Kidney (tissue), 14 donors: Measurements from ENCODE around the gene CAMK1G. TPM values are rescaled to one million over a fixed set of nuclear protein-coding genes. Genes with fewer than 3 reads are reported as not detected.

ENCODE experiments used
- DNase-seq, 5 donors: peaks; one replicate each; pipeline ENCODE4 v3.0.0-alpha.2; 2013 to 2020
- FAIRE-seq: peaks from 2 replicates; lab custom pipeline; 2012; peaks lifted over from hg19 to GRCh38; lab: Jason Lieb, UNC
- H3K27ac ChIP-seq, 2 donors: one replicate each; pipeline ENCODE4 v1.7.0; 2013; ENCODE audit warnings: low read depth in 2 of 2, low read length in 2 of 2, inconsistent platforms in 1 of 2
- H3K27me3 ChIP-seq: one replicate; pipeline ENCODE4 v1.7.1; 2013; ENCODE audit warnings: low read length, inconsistent platforms; ENCODE audit not compliant: control insufficient read depth, insufficient read depth
- H3K36me3 ChIP-seq, 3 donors: one replicate each; pipeline versions ENCODE4 v1.7.0 to v1.7.1; 2013; ENCODE audit warnings: low read length in 3 of 3, control low read depth in 1 of 3, inconsistent platforms in 1 of 3; ENCODE audit not compliant: insufficient read depth in 3 of 3, control insufficient read depth in 2 of 3
- H3K4me1 ChIP-seq, 3 donors: one replicate each; pipeline versions ENCODE4 v1.7.0 to v1.7.1; 2013; ENCODE audit warnings: low read length in 3 of 3, inconsistent platforms in 1 of 3, low read depth in 1 of 3; ENCODE audit not compliant: control insufficient read depth in 2 of 3, insufficient read depth in 2 of 3
- H3K4me3 ChIP-seq, 3 donors: one replicate each; pipeline versions ENCODE4 v1.7.0 to v1.8.1; 2013; ENCODE audit warnings: low read length in 3 of 3, control low read depth in 1 of 3, inconsistent platforms in 1 of 3
- H3K9ac ChIP-seq, 3 donors: one replicate each; pipeline versions ENCODE4 v1.7.0 to v1.7.1; 2013; ENCODE audit warnings: low read length in 3 of 3, control low read depth in 1 of 3, inconsistent platforms in 1 of 3
- H3K9me3 ChIP-seq, 3 donors: one replicate each; pipeline versions ENCODE4 v1.7.0 to v1.7.1; 2013; ENCODE audit warnings: low read length in 3 of 3, control low read depth in 1 of 3, inconsistent platforms in 1 of 3; ENCODE audit not compliant: control insufficient read depth in 2 of 3, insufficient read depth in 1 of 3
- intact Hi-C: fragments of 100-400 bp; cut with DNase I; formaldehyde crosslinking; loops from one replicate; pipeline ENCODE4 v1.11.1; 2022
- polyA plus RNA-seq: library from polyadenylated mRNA; stranded (reverse); fragments of 350-450 nt; fragmentation: Illumina TruSeq; extraction: RNeasy Lipid Tissue Mini Kit (QIAGEN cat#74804); gene quantifications from one replicate; pipeline ENCODE4 v1.2.3, GENCODE V29; 2014; ENCODE audit warnings: low read depth, low replicate concordance; ENCODE audit not compliant: insufficient read depth
- total RNA-seq: library from RNA; stranded (reverse); fragmentation: NEBNext Ultra II Directional; extraction: Animal tissue kit (Norgen Biotek cat#: 25700); gene quantifications from one replicate; pipeline ENCODE4 v1.2.1, GENCODE V29; 2021
- TF ChIP-seq, protein P1 (sequence below): IDR thresholded peaks from 3 replicates; pipeline ENCODE4 v1.5.1; 2012; ENCODE audit warnings: mild to moderate bottlenecking, moderate library complexity, borderline replicate concordance; ENCODE audit not compliant: insufficient read depth; ENCODE audit errors: extremely low read depth
- donor health status: control.
- donor health status: control.
- donor health status: control.
- donor health status: control.
- donor health status: control.
- donor health status: DM: yes; HTN: yes; CAD: no.
- donor health status: Normal renal cell carcinoma (clear cell type).

CAMK1G gene
- total and polyA plus RNA-seq, 2 donors from 2014 or later, result 1.4 to 5.5 TPM

DNA sequence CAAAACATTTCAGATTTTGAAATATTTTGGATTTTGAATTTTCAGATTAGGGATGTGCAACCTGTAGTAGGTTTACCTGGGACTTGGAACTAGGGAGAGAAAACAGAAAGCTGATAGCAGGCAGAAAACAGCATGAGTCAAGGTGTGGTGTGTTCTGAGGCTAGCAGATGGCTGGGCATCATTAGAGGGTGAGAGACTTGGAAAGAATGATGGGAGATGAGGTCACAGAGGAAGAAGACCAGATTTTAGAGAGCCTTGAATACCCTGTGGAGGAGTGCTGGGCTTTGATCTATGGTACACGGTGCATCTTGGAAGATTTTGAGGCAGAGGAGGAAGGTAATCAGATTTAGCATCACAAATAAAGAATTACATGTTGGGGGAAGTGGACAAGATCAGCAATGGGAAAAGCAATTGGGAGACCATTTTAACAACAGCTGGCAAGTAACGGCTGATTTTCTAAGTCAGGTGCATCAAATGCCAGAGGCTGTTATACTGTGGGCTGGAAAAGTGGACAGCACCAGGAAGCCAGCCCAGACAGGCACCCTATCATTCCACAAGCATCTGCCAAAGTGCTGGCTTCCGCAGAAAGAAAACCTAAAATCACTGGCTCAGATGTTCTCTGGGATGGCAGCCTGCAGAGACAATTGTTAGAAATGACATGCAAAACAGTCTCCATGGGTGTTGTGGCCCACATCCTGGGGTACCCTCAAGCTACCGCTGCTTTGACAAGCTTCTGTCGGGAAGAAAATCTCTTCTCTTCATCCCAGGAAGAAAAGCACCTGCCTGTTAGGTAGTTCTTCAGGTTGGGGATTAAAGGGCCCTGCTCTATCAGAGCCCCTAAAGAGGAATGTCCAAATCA is 30.9 kb upstream of the CAMK1G start:
- no peak overlapping the region for H3K4me3 ChIP-seq
- FAIRE-seq (no peak), DNase-seq (no peak)
- H3K9ac ChIP-seq, result no peak overlapping the region
- H3K9me3 ChIP-seq, result no peaks in the 10 kb centered on the region
- H3K27ac ChIP-seq, result no peak overlapping the region
- no peaks in the 10 kb centered on the region for H3K4me1 ChIP-seq
- TF ChIP-seq, protein P1, sequence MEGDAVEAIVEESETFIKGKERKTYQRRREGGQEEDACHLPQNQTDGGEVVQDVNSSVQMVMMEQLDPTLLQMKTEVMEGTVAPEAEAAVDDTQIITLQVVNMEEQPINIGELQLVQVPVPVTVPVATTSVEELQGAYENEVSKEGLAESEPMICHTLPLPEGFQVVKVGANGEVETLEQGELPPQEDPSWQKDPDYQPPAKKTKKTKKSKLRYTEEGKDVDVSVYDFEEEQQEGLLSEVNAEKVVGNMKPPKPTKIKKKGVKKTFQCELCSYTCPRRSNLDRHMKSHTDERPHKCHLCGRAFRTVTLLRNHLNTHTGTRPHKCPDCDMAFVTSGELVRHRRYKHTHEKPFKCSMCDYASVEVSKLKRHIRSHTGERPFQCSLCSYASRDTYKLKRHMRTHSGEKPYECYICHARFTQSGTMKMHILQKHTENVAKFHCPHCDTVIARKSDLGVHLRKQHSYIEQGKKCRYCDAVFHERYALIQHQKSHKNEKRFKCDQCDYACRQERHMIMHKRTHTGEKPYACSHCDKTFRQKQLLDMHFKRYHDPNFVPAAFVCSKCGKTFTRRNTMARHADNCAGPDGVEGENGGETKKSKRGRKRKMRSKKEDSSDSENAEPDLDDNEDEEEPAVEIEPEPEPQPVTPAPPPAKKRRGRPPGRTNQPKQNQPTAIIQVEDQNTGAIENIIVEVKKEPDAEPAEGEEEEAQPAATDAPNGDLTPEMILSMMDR, result no peak
- no peaks in the 10 kb centered on the region for H3K36me3 ChIP-seq
- H3K27me3 ChIP-seq, result no peaks in the 10 kb centered on the region
- intact Hi-C loops, result no loop called here

DNA sequence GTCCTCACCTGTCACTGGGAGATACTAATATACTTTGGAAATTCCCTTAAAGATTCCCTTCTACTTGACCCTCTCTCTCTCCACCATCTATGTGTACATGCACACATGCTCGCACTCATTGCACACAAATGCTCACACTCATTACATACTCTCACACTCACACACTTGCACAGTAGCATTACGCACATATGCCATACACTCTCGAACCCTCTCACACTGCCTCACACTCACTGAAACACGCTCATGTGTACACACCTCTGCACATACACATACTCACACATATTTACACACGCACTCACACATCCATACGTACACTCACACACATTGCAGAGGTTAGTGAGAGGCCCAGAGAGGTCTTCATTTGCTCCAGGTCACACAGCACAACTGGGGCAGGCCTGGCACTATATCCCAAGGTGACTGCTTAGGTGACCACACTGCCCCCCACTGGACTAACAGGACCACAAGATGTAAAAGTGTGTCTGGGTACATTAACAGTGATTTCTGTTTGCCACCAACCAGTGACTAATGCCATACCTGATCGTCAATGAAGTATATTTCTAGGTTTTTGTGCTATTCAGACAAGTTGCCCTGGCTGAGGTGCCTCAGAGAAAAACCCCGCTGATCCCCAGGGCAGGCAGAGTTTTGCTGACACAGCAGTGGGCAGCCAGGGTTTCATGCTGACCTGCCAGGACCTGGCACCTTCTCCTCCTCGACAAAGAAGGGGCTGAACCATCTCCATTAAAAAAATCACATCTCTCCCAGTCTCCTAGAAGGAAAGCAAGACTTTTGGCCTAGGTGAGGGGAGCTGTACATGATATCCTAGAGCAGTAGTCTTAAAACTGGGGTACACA is 28.5 kb upstream of the CAMK1G start:
- Histone ChIP-seq H3K36me3 (no peaks in the 10 kb centered on the region), H3K9ac (no peak overlapping the region), H3K4me1 (no peaks in the 10 kb centered on the region), H3K27me3 (no peaks in the 10 kb centered on the region), H3K9me3 (no peaks in the 10 kb centered on the region), H3K27ac (no peak overlapping the region), H3K4me3 (no peak overlapping the region)
- TF ChIP-seq, protein P1, result no peak
- FAIRE-seq (no peak), DNase-seq (no peak)
- intact Hi-C loops, result no loop called here

DNA sequence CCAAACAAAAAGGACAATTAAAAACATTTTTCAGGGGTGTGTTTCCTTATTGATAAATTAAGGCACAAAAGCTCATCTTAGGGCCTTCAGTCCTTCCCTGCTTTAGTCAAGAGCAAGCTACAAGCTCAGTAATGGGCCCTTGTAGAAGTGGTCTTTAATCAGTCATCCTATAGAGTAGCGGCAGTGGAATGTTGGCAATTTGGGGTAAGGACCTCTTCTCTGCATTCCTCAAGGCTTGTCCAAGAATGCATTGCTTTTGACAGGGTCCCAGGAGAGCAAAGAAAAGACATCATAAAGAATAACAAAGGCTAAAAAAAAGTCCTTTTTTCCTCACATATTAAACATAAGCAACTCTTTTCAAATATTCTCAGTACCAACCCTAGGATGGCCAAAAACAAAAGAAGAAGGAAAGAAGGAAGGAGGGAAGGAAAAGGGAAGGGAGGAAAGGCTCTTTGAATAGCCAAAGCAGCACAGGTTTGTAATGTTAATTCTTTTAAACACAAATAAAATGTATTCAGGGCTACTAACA is 27.3 kb upstream of the CAMK1G start:
- H3K4me1 ChIP-seq, result no peaks in the 10 kb centered on the region
- intact Hi-C loops, result no loop called here
- H3K9ac ChIP-seq, result no peak overlapping the region
- H3K27ac ChIP-seq, result no peak overlapping the region
- DNase-seq (no peak), FAIRE-seq (no peak)
- TF ChIP-seq, protein P1, result no peak
- no peaks in the 10 kb centered on the region for H3K36me3 ChIP-seq
- no peaks in the 10 kb centered on the region for H3K9me3 ChIP-seq
- no peaks in the 10 kb centered on the region for H3K27me3 ChIP-seq
- no peak overlapping the region for H3K4me3 ChIP-seq
